ENCODE results near the gene RAB11A. TPM values are rescaled to one million over a fixed set of nuclear protein-coding genes. Genes with fewer than 3 reads are reported as not detected.

Gene RAB11A
- total RNA-seq, 1 experiment from 2014 or later: 263 TPM

- Histone ChIP-seq H3K27ac (ENCODE audit: low read length) (no peak overlapping the region), H3K27me3 (ENCODE audit: control insufficient read depth, insufficient read depth, low read length) (no peaks in the 10 kb centered on the region), H3K9me3 (ENCODE audit: control insufficient read depth, insufficient read depth, low read depth, low read length) (no peaks in the 10 kb centered on the region), H3K36me3 (ENCODE audit: control insufficient read depth, insufficient read depth, low read length) (no peaks in the 10 kb centered on the region), H3K4me1 (ENCODE audit: control insufficient read depth, insufficient read depth, low read length) (no peaks in the 10 kb centered on the region), H3K4me3 (ENCODE audit: low read depth in 2 of 2, low read length in 2 of 2) (no peak overlapping the region)
- DNase-seq (ENCODE audit: low read depth, low spot score) (no peak), ATAC-seq (no peak)
- ChIA-PET POLR2A (no interaction called here), CTCF (interaction anchor here (0.6 to 1.5 kb wide), 2 partner anchors 12 to 107 kb away, joined by 3 read pairs; no protein-coding TSS in a partner anchor)
- in situ Hi-C loops (cut with HindIII; ENCODE audit: low pct_unique_long_range_greater_than_20kb, low sequenced_read_pairs): no loop called here
- intact Hi-C loops (cut with micrococcal nuclease; ENCODE audit: unreplicated experiment): no loop called here
- no TSS peak for BruUV-seq (replicated peaks)
- TF ChIP-seq TCF7L2 (IDR thresholded peaks at IDR 0.05; ENCODE audit: low read depth, low read length): no peak
- no peak for TF ChIP-seq REST (IDR thresholded peaks at IDR 0.05; ENCODE audit: insufficient read depth in 1 of 2, low read depth in 2 of 2, low read length in 1 of 2)
- TF ChIP-seq POLR2AphosphoS5 (IDR thresholded peaks at IDR 0.05; ENCODE audit: low read depth, low read length): no peak
- TF ChIP-seq SIN3A (IDR thresholded peaks at IDR 0.05; ENCODE audit: borderline replicate concordance, insufficient read depth, low read depth, low read length): no peak
- TF ChIP-seq, protein P1, sequence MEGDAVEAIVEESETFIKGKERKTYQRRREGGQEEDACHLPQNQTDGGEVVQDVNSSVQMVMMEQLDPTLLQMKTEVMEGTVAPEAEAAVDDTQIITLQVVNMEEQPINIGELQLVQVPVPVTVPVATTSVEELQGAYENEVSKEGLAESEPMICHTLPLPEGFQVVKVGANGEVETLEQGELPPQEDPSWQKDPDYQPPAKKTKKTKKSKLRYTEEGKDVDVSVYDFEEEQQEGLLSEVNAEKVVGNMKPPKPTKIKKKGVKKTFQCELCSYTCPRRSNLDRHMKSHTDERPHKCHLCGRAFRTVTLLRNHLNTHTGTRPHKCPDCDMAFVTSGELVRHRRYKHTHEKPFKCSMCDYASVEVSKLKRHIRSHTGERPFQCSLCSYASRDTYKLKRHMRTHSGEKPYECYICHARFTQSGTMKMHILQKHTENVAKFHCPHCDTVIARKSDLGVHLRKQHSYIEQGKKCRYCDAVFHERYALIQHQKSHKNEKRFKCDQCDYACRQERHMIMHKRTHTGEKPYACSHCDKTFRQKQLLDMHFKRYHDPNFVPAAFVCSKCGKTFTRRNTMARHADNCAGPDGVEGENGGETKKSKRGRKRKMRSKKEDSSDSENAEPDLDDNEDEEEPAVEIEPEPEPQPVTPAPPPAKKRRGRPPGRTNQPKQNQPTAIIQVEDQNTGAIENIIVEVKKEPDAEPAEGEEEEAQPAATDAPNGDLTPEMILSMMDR (IDR thresholded peaks at IDR 0.05): no peak
Measured at GRCh38 chr15:65917407-65917756, 48.1 kb downstream of the RAB11A start.

DNA sequence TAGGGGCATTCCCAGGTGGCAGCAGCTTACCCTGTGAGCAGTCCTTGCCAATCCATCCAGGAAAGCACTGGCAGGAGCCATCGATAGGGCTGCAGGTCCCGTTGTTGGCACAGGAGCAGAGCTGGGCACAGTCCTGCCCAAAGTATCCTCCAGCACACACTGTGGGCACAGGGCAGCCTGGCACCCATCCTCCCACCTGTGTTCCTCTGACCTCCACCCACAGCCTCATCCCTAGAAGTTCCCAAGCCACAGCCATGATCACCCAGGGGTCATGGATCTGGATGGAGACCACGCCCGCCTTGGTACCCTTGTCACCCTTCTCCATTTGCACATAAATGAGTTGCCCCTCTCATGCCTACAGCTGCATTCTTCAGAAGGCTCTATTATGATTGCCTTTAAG, 48.6 kb downstream of the RAB11A start:
- ChIA-PET POLR2A (no interaction called here), CTCF (no interaction called here)
- Histone ChIP-seq H3K9me3 (ENCODE audit: control insufficient read depth, insufficient read depth, low read depth, low read length) (no peaks in the 10 kb centered on the region), H3K27ac (ENCODE audit: low read length) (no peak overlapping the region), H3K27me3 (ENCODE audit: control insufficient read depth, insufficient read depth, low read length) (no peaks in the 10 kb centered on the region), H3K4me3 (ENCODE audit: low read depth in 2 of 2, low read length in 2 of 2) (no peak overlapping the region), H3K4me1 (ENCODE audit: control insufficient read depth, insufficient read depth, low read length) (no peaks in the 10 kb centered on the region), H3K36me3 (ENCODE audit: control insufficient read depth, insufficient read depth, low read length) (no peaks in the 10 kb centered on the region)
- intact Hi-C loops (cut with micrococcal nuclease; ENCODE audit: unreplicated experiment): no loop called here
- TF ChIP-seq TCF7L2 (IDR thresholded peaks at IDR 0.05; ENCODE audit: low read depth, low read length) (no peak), POLR2AphosphoS5 (IDR thresholded peaks at IDR 0.05; ENCODE audit: low read depth, low read length) (no peak), SIN3A (IDR thresholded peaks at IDR 0.05; ENCODE audit: borderline replicate concordance, insufficient read depth, low read depth, low read length) (no peak), REST (IDR thresholded peaks at IDR 0.05; ENCODE audit: insufficient read depth in 1 of 2, low read depth in 2 of 2, low read length in 1 of 2) (no peak)
- TF ChIP-seq, protein P1 (IDR thresholded peaks at IDR 0.05): no peak
- no TSS peak for BruUV-seq (replicated peaks)
- in situ Hi-C loops (cut with HindIII; ENCODE audit: low pct_unique_long_range_greater_than_20kb, low sequenced_read_pairs): no loop called here
- ATAC-seq: no peak
- no peak for DNase-seq (ENCODE audit: low read depth, low spot score)

Measured in Panc1 (cell line).